Stomach (tissue), 4 donors: ENCODE measurements around the gene PTGER3.

Source experiments
- CTCF ChIP-seq, 7 experiments: fragments of 450-650 bp in 4 of 7; fragments of 200-600 bp in 3 of 7; sonication (generic) in 3 of 7; IDR thresholded peaks; one replicate each; pipeline ENCODE4 v1.5.1; 2016 to 2019; ENCODE audit warnings: antibody characterized with exemption in 7 of 7, control low read depth in 2 of 7, mild to moderate bottlenecking in 1 of 7
- POLR2A ChIP-seq, 4 donors: fragments of 450-650 bp; IDR thresholded peaks; one replicate each; pipeline ENCODE4 v1.6.1; 2016; ENCODE audit warnings: antibody characterized with exemption in 4 of 4, control low read depth in 2 of 4, mild to moderate bottlenecking in 1 of 4, moderate library complexity in 1 of 4
- POLR2AphosphoS5 ChIP-seq, 3 donors: sonication (generic); formaldehyde crosslinking; IDR thresholded peaks; one replicate each; pipeline ENCODE4 v1.6.1; 2016; ENCODE audit warnings: antibody characterized with exemption in 3 of 3

GRCh38 chr1:71044833-71045232, 2.8 kb downstream of the PTGER3 start:
- no peak for TF ChIP-seq CTCF (IDR thresholded peaks at IDR 0.05)
- no peak for TF ChIP-seq POLR2A (IDR thresholded peaks at IDR 0.05)
- TF ChIP-seq POLR2AphosphoS5 (IDR thresholded peaks at IDR 0.05) = peak in 2 of 3 donors; percentile 21 to 61
